ENCODE results near the gene KRT33B.

- TF ChIP-seq, protein P1, sequence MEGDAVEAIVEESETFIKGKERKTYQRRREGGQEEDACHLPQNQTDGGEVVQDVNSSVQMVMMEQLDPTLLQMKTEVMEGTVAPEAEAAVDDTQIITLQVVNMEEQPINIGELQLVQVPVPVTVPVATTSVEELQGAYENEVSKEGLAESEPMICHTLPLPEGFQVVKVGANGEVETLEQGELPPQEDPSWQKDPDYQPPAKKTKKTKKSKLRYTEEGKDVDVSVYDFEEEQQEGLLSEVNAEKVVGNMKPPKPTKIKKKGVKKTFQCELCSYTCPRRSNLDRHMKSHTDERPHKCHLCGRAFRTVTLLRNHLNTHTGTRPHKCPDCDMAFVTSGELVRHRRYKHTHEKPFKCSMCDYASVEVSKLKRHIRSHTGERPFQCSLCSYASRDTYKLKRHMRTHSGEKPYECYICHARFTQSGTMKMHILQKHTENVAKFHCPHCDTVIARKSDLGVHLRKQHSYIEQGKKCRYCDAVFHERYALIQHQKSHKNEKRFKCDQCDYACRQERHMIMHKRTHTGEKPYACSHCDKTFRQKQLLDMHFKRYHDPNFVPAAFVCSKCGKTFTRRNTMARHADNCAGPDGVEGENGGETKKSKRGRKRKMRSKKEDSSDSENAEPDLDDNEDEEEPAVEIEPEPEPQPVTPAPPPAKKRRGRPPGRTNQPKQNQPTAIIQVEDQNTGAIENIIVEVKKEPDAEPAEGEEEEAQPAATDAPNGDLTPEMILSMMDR (IDR thresholded peaks at IDR 0.05; ENCODE audit: insufficient read depth, low read depth, low read length), result no peak
- TF ChIP-seq EZH2 (IDR thresholded peaks at IDR 0.05; ENCODE audit: insufficient read depth, low read length), result no peak
Measured at GRCh38 chr17:41343029-41343428, 26.6 kb downstream of the KRT33B start.
